Measurements from ENCODE around the gene CTNNBL1. TPM values are rescaled to one million over a fixed set of nuclear protein-coding genes. Genes with fewer than 3 reads are reported as not detected.

The CTNNBL1 gene
- polyA plus RNA-seq, 1 of the 3 experiments (the other 2 are of a cell fraction): 29.5 TPM

DNA sequence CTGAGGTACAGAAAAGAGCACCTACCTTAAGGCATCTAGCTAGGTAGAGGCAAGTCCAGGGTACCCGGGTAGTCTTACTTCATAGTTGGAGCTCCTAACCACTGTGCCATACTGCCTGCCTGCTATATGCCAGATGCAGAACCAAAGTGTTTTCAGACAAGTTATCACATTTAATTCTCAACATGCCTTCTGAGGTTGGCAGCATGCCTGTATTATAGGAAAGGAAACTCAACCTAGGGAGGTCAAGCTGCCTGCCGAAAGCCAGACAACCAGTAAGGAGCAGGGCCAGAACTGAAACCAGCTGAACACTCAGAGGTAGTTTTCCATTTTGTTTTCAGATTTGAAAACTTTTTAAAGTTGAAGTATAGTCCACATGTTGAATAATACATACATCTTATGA, 5.4 kb downstream of the CTNNBL1 start:
- H3F3A ChIP-seq (replicated peaks; ENCODE audit: insufficient read depth): no peaks in the 10 kb centered on the region
- no peaks in the 10 kb centered on the region for H3K9me2 ChIP-seq
- peak; percentile 28 for DNase-seq
- POLR2A ChIA-PET: no interaction called here
- no peak overlapping the region for H3K4me3 ChIP-seq (ENCODE audit: low read depth in 2 of 2, low read length in 1 of 2)
- no peak overlapping the region for H3K4me2 ChIP-seq
- H3K27me3 ChIP-seq (ENCODE audit: insufficient read depth): no peaks in the 10 kb centered on the region
- no peak overlapping the region for H3K27ac ChIP-seq (ENCODE audit: low read depth in 2 of 2, low read length in 1 of 2)
- no peak overlapping the region for H2AFZ ChIP-seq (ENCODE audit: low read depth)
- peaks cover 0 to 12% of the 10 kb centered on the region in 2 experiments; a peak in 2 of 4 replicates for H3K4me1 ChIP-seq (ENCODE audit: control insufficient read depth in 1 of 2, insufficient read depth in 2 of 2, low read depth in 1 of 2, low read length in 1 of 2)
- peaks cover 67% of the 10 kb centered on the region for H3K79me2 ChIP-seq (ENCODE audit: insufficient read depth)
- H3K9me3 ChIP-seq: no peaks in the 10 kb centered on the region
- CTCF ChIA-PET: interaction anchor here (0.8 to 1.6 kb wide), 5 partner anchors 9 to 135 kb away, joined by 3 to 5 read pairs (median 3); no protein-coding TSS in a partner anchor
- no peaks in the 10 kb centered on the region; the same call in 1 of the 2 replicates for H4K20me1 ChIP-seq (ENCODE audit: insufficient read depth)
- 60% methylated on average over 2 of the region's 2 CpGs for WGBS (ENCODE audit: low lambda C conversion rate)
- TF ChIP-seq RAD21 (IDR thresholded peaks at IDR 0.05; ENCODE audit: low read length) (0 out of 2 replicates have a peak, but pooled peaks have one; percentile 15), FOXJ3 (CRISPR knock-in tag; IDR thresholded peaks at IDR 0.05) (no peak), GABPA (IDR thresholded peaks at IDR 0.05; ENCODE audit: low read depth) (no peak), EZH2phosphoT487 (IDR thresholded peaks at IDR 0.05; ENCODE audit: borderline replicate concordance, low read depth) (no peak), EP300 (IDR thresholded peaks at IDR 0.05; ENCODE audit: borderline replicate concordance in 1 of 2, low read depth in 1 of 2, low read length in 1 of 2) (0 out of 4 replicates have a peak, but pooled peaks of 1 of the 2 experiments have one; percentile 10), RXRA (IDR thresholded peaks at IDR 0.05; ENCODE audit: borderline replicate concordance, low read depth) (no peak), FOXM1 (IDR thresholded peaks at IDR 0.05; ENCODE audit: low read depth) (no peak), TAF1 (IDR thresholded peaks at IDR 0.05; ENCODE audit: borderline replicate concordance, low read depth, low read length) (no peak), RCOR1 (IDR thresholded peaks at IDR 0.05; ENCODE audit: low read length) (peak; percentile 75), TCF12 (IDR thresholded peaks at IDR 0.05) (no peak), GATA2 (CRISPR knock-in tag; IDR thresholded peaks at IDR 0.05) (no peak), NFIC (IDR thresholded peaks at IDR 0.05; ENCODE audit: borderline replicate concordance) (no peak), SMC3 (IDR thresholded peaks at IDR 0.05; ENCODE audit: low read depth, low read length) (no peak), MXI1 (IDR thresholded peaks at IDR 0.05; ENCODE audit: low read depth, low read length) (0 out of 2 replicates have a peak, but pooled peaks have one; percentile 25)
- TF ChIP-seq, protein P1, sequence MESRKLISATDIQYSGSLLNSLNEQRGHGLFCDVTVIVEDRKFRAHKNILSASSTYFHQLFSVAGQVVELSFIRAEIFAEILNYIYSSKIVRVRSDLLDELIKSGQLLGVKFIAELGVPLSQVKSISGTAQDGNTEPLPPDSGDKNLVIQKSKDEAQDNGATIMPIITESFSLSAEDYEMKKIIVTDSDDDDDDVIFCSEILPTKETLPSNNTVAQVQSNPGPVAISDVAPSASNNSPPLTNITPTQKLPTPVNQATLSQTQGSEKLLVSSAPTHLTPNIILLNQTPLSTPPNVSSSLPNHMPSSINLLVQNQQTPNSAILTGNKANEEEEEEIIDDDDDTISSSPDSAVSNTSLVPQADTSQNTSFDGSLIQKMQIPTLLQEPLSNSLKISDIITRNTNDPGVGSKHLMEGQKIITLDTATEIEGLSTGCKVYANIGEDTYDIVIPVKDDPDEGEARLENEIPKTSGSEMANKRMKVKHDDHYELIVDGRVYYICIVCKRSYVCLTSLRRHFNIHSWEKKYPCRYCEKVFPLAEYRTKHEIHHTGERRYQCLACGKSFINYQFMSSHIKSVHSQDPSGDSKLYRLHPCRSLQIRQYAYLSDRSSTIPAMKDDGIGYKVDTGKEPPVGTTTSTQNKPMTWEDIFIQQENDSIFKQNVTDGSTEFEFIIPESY (IDR thresholded peaks at IDR 0.05; ENCODE audit: borderline replicate concordance, low read depth): no peak
- TF ChIP-seq, protein P2, sequence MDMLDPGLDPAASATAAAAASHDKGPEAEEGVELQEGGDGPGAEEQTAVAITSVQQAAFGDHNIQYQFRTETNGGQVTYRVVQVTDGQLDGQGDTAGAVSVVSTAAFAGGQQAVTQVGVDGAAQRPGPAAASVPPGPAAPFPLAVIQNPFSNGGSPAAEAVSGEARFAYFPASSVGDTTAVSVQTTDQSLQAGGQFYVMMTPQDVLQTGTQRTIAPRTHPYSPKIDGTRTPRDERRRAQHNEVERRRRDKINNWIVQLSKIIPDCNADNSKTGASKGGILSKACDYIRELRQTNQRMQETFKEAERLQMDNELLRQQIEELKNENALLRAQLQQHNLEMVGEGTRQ (IDR thresholded peaks at IDR 0.05; ENCODE audit: borderline replicate concordance, low read depth, low read length): no peak
- H3K9ac ChIP-seq: no peak overlapping the region
- H3K36me3 ChIP-seq (replicated peaks in 1 of 2; ENCODE audit: control insufficient read depth in 1 of 2, insufficient read depth in 2 of 2, low read length in 1 of 2): peaks cover 0 to 3% of the 10 kb centered on the region in 2 experiments

Data from SK-N-SH (cell line).